Astrocyte (in vitro differentiated cells and primary cell): ENCODE results near the gene ENHO. TPM values are rescaled to one million over a fixed set of nuclear protein-coding genes. Genes with fewer than 3 reads are reported as not detected.

Experiments
- DNase-seq: peaks from one replicate; pipeline ENCODE4 v3.0.0-alpha.2; 2010; ENCODE audit warnings: low read depth
- FAIRE-seq: peaks from 2 replicates; lab custom pipeline; 2011; peaks lifted over from hg19 to GRCh38; lab: Jason Lieb, UNC
- H2AFZ ChIP-seq: 2 replicates; pipeline ENCODE4 v1.6.0; 2012; ENCODE audit warnings: low read depth, low read length, inconsistent platforms
- H3K27ac ChIP-seq: 2 replicates; pipeline ENCODE4 v1.5.1; 2011; ENCODE audit warnings: low read depth, low read length, inconsistent platforms
- H3K27me3 ChIP-seq: 2 replicates; pipeline ENCODE4 v1.6.0; 2011; ENCODE audit warnings: low read length, inconsistent platforms; ENCODE audit not compliant: insufficient read depth
- H3K36me3 ChIP-seq: 2 replicates; pipeline ENCODE4 v1.5.1; 2011; ENCODE audit warnings: low read length, inconsistent platforms; ENCODE audit not compliant: insufficient read depth
- H3K4me1 ChIP-seq: 2 replicates; pipeline ENCODE4 v1.5.1; 2011; ENCODE audit warnings: low read length, inconsistent platforms; ENCODE audit not compliant: insufficient read depth
- H3K4me2 ChIP-seq: 2 replicates; pipeline ENCODE4 v1.6.0; 2012; ENCODE audit warnings: low read length, inconsistent platforms
- H3K4me3 ChIP-seq: 2 replicates; pipeline ENCODE4 v1.5.1; 2011; ENCODE audit warnings: low read depth, mild to moderate bottlenecking, low read length, inconsistent platforms; ENCODE audit not compliant: insufficient read depth
- H3K79me2 ChIP-seq: 2 replicates; pipeline ENCODE4 v1.6.0; 2012; ENCODE audit warnings: mild to moderate bottlenecking, low read length, inconsistent platforms; ENCODE audit not compliant: insufficient read depth
- H3K9ac ChIP-seq: 2 replicates; pipeline ENCODE4 v1.6.0; 2012; ENCODE audit warnings: mild to moderate bottlenecking, low read length, inconsistent platforms
- H3K9me3 ChIP-seq: 2 replicates; pipeline ENCODE4 v1.5.1; 2012; ENCODE audit warnings: low read depth, mild to moderate bottlenecking, low read length, inconsistent platforms; ENCODE audit not compliant: insufficient read depth
- H4K20me1 ChIP-seq: 2 replicates; pipeline ENCODE4 v1.6.0; 2012; ENCODE audit warnings: low read length, inconsistent platforms; ENCODE audit not compliant: insufficient read depth
- H3K27ac Mint-ChIP-seq: one replicate; pipeline ENCODE4 v1.8.0; 2021; ENCODE audit warnings: mild to moderate bottlenecking, mixed read lengths; ENCODE audit not compliant: unreplicated experiment
- H3K27me3 Mint-ChIP-seq: one replicate; pipeline ENCODE4 v1.8.0; 2021; ENCODE audit warnings: low read depth, mixed read lengths; ENCODE audit not compliant: unreplicated experiment
- H3K36me3 Mint-ChIP-seq: one replicate; pipeline ENCODE4 v1.8.0; 2021; ENCODE audit warnings: low read depth, mixed read lengths; ENCODE audit not compliant: unreplicated experiment
- H3K4me1 Mint-ChIP-seq: one replicate; pipeline ENCODE4 v1.8.0; 2021; ENCODE audit warnings: low read depth, mixed read lengths; ENCODE audit not compliant: unreplicated experiment
- H3K4me3 Mint-ChIP-seq: one replicate; pipeline ENCODE4 v1.8.0; 2021; ENCODE audit warnings: mild to moderate bottlenecking, moderate library complexity, mixed read lengths; ENCODE audit not compliant: unreplicated experiment
- H3K9me3 Mint-ChIP-seq: one replicate; pipeline ENCODE4 v1.8.0; 2021; ENCODE audit warnings: mild to moderate bottlenecking, mixed read lengths; ENCODE audit not compliant: unreplicated experiment
- EZH2 ChIP-seq: IDR thresholded peaks from 2 replicates; pipeline ENCODE4 v1.6.1; 2012; ENCODE audit warnings: mild to moderate bottlenecking, low read length, inconsistent platforms; ENCODE audit not compliant: insufficient read depth
- total RNA-seq: library from RNA; stranded (reverse); gene quantifications from 2 replicates; pipeline ENCODE4 v1.2.1, GENCODE V29; 2021
- TF ChIP-seq, protein P1 (sequence below): IDR thresholded peaks from 2 replicates; pipeline ENCODE4 v1.5.1; 2011; ENCODE audit warnings: low read depth, mild to moderate bottlenecking, inconsistent platforms, low read length, moderate library complexity; ENCODE audit not compliant: insufficient read depth

The ENHO gene
- total RNA-seq, 1 donor from 2014 or later: 1.1 TPM

DNA sequence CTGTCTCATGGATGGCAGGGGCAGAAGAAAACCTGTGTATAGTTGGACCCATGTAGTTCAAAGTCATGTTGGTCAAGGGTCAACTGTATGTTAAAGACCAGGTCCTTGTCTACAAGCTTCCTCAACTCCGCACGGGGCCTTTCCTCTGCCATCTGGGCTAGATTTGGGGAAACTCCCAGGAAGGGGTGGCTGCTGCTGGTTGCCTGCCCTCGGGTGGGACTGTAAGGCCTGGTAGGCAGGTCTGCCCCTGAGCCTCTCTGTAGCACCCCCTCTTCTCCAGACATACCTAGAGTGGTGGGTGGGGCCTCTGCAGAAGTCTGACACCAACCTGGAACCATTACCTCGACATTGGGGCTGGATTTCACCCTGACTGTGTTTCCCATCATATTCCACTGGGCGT is 15.2 kb downstream of the ENHO start:
- Mint-ChIP-seq H3K4me1 (peaks cover 2% of the 10 kb centered on the region), H3K4me3 (no peak overlapping the region), H3K36me3 (peaks cover 7% of the 10 kb centered on the region), H3K27ac (no peak overlapping the region), H3K9me3 (peaks cover 9% of the 10 kb centered on the region), H3K27me3 (peaks cover 71% of the 10 kb centered on the region)
- FAIRE-seq (no peak), DNase-seq (no peak)
- no peak overlapping the region for H2AFZ ChIP-seq
- H3K36me3 ChIP-seq: no peaks in the 10 kb centered on the region
- TF ChIP-seq EZH2: no peak
- TF ChIP-seq, protein P1, sequence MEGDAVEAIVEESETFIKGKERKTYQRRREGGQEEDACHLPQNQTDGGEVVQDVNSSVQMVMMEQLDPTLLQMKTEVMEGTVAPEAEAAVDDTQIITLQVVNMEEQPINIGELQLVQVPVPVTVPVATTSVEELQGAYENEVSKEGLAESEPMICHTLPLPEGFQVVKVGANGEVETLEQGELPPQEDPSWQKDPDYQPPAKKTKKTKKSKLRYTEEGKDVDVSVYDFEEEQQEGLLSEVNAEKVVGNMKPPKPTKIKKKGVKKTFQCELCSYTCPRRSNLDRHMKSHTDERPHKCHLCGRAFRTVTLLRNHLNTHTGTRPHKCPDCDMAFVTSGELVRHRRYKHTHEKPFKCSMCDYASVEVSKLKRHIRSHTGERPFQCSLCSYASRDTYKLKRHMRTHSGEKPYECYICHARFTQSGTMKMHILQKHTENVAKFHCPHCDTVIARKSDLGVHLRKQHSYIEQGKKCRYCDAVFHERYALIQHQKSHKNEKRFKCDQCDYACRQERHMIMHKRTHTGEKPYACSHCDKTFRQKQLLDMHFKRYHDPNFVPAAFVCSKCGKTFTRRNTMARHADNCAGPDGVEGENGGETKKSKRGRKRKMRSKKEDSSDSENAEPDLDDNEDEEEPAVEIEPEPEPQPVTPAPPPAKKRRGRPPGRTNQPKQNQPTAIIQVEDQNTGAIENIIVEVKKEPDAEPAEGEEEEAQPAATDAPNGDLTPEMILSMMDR: no peak
- H3K9me3 ChIP-seq: no peaks in the 10 kb centered on the region
- no peak overlapping the region for H3K9ac ChIP-seq
- H3K27me3 ChIP-seq: peaks cover 18% of the 10 kb centered on the region
- H4K20me1 ChIP-seq: no peaks in the 10 kb centered on the region
- H3K4me2 ChIP-seq: no peak overlapping the region
- H3K79me2 ChIP-seq: no peaks in the 10 kb centered on the region
- H3K4me3 ChIP-seq: no peak overlapping the region
- H3K27ac ChIP-seq: no peak overlapping the region
- peaks cover 7% of the 10 kb centered on the region for H3K4me1 ChIP-seq

DNA sequence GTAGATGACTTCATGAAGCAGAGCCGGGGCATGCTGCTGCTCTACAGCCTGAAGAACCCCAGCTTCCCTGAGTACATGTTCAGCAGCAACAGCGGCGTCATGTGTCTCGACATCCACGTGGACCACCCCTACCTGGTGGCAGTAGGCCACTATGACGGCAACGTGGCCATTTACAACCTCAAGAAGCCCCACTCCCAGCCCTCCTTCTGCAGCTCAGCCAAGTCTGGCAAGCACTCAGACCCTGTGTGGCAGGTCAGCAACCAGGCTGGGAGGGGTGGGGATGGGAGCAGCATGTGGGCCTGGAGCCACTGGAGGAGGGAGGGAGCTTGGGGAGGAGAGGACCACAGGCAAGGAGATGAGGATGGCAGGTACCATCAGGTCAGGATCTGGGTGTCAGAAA is 16.2 kb downstream of the ENHO start:
- peaks cover 8% of the 10 kb centered on the region for H3K9me3 Mint-ChIP-seq
- no peak for DNase-seq
- no peak overlapping the region for H3K4me2 ChIP-seq
- no peak overlapping the region for H2AFZ ChIP-seq
- H3K36me3 Mint-ChIP-seq: peaks cover 7% of the 10 kb centered on the region
- H3K4me1 ChIP-seq: peaks cover 14% of the 10 kb centered on the region
- TF ChIP-seq, protein P1: no peak
- TF ChIP-seq EZH2: no peak
- no peaks in the 10 kb centered on the region for H3K9me3 ChIP-seq
- H3K36me3 ChIP-seq: no peaks in the 10 kb centered on the region
- FAIRE-seq: no peak
- peaks cover 70% of the 10 kb centered on the region for H3K27me3 Mint-ChIP-seq
- H3K4me3 Mint-ChIP-seq: no peak overlapping the region
- H4K20me1 ChIP-seq: no peaks in the 10 kb centered on the region
- no peak overlapping the region for H3K9ac ChIP-seq
- no peaks in the 10 kb centered on the region for H3K79me2 ChIP-seq
- H3K4me1 Mint-ChIP-seq: peaks cover 3% of the 10 kb centered on the region
- no peak overlapping the region for H3K4me3 ChIP-seq
- H3K27ac Mint-ChIP-seq: no peak overlapping the region
- H3K27ac ChIP-seq: no peak overlapping the region
- peaks cover 15% of the 10 kb centered on the region for H3K27me3 ChIP-seq

DNA sequence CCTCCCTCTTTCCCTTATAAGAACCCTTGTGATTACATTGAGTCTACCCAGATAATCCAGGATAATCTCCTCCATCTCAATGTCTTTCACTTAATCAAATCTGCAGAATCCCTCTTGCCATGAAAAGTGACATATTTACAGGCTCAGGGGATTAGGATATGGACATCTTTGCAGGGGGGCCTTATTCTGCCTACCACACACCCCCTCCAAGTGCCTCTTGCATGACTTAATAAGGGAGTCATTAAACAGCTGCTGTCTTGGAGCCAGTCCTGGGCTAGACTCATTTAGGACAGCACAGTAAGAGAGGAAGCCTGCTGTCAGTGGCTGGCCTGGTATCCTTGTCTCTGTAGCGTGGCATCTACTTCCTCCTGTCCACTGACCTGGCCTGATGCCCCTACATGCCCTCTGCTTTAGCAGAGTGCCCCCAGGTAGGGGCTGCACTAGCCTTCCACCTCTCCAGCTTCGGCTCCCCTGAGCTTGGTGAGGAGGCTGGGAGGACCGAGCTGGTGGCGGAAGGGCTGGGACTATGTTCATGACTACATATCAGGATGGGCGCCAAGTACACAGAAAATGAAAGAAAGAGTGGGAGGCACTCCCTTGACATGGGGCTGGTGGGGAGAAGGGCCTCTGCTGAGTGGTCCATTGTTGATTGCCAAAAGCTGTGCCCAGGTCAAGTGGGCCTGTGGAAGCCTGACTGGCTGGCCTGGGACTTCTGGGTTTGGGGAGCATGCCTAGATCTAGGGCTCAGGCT is 17.2 kb downstream of the ENHO start:
- H3K27ac ChIP-seq: no peak overlapping the region
- peaks cover 14% of the 10 kb centered on the region for H3K27me3 ChIP-seq
- H3K4me3 ChIP-seq: no peak overlapping the region
- Mint-ChIP-seq H3K9me3 (peaks cover 6% of the 10 kb centered on the region), H3K4me3 (no peak overlapping the region), H3K36me3 (peaks cover 7% of the 10 kb centered on the region), H3K27me3 (peaks cover 65% of the 10 kb centered on the region), H3K27ac (no peak overlapping the region), H3K4me1 (peaks cover 5% of the 10 kb centered on the region)
- H4K20me1 ChIP-seq: no peaks in the 10 kb centered on the region
- H2AFZ ChIP-seq: no peak overlapping the region
- no peaks in the 10 kb centered on the region for H3K79me2 ChIP-seq
- no peaks in the 10 kb centered on the region for H3K9me3 ChIP-seq
- H3K9ac ChIP-seq: no peak overlapping the region
- DNase-seq: no peak
- no peaks in the 10 kb centered on the region for H3K36me3 ChIP-seq
- H3K4me1 ChIP-seq: peaks cover 14% of the 10 kb centered on the region
- H3K4me2 ChIP-seq: no peak overlapping the region
- TF ChIP-seq EZH2: no peak
- TF ChIP-seq, protein P1: no peak
- FAIRE-seq: no peak
